Measurements from ENCODE around the gene ZNF829. TPM values are rescaled to one million over a fixed set of nuclear protein-coding genes. Genes with fewer than 3 reads are reported as not detected.

ZNF829 gene
- 1 to 10 TPM; 5.9 to 6.4 TPM for total RNA-seq

GRCh38 chr19:36915992-36916830 lies at the start of gene ZNF829, which contains the start of gene ZNF568:
Gene ZNF829 (minus strand): TSS chr19:36916291. CDS start chr19:36915167, 1,124 bp downstream.
Gene ZNF568 (plus strand): TSS chr19:36916332. CDS start chr19:36922771, 6,439 bp downstream.

DNA sequence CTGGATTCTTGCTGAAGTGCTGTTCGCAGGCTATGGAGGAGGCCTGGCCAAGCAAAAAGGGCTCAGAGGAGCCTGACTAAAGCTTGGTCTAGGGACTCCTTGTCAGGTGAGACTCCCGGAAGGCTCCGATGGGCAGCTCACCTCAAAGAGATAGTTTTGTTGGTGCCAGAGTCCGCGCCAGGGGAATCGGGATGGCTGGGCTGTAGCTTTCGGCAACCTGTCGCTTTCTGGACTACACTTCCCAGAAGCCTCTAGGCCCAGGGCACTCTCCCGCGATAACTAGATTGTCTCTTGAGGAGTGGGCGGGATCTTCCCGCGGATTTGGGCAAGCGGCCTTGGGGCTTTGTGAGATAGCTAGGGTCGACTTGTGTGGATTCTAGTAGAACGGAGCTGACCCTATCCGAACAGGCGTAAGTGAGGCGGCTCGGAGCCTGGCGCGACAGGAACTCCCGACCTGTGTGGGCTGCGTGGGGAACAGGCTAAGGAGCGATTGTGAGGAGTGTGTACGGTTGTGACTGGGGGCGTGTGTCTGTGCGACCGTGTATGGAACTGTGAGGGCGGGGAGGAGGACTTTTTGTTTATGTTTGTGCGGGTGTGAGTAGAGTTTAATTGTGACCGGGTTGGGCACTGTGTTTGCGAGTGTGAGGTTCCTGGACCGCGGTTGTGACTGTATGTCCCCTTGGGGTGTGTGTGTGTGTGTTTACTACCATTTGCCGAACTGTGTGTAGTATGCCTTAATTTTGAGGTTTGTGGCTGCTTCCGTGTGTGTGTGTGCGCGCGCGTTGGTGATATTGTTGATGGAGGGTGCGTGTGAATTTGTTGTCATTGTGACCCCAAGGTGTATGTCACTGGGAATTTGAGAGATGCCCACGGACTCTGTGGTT lies 65.3 kb downstream of the ZNF829 start, which contains the start of gene ZNF345:
TSS of gene ZNF345 (plus strand) at position 318 of the 884 bp plus-strand sequence. CDS start 25,955 bp downstream, outside the sequence.

Other genes starting within 250 kb of the ZNF829 start
- 10 to 100 TPM in 1 of 2 experiments, 1 to 10 TPM in 1; 9.3 to 11.6 TPM for gene ZNF461, start 249.5 kb downstream of the ZNF829 start, total RNA-seq
- gene ZNF567, start 228.7 kb downstream of the ZNF829 start, total RNA-seq, result 10 to 100 TPM; 10.9 to 11.1 TPM
- 1 to 10 TPM; 7.9 to 9.6 TPM for gene ZNF850, start 143.5 kb downstream of the ZNF829 start, total RNA-seq
- gene ZNF790, start 77.9 kb downstream of the ZNF829 start, total RNA-seq, result 10 to 100 TPM; 10.4 to 10.7 TPM
- gene ZNF345, start 65.4 kb downstream of the ZNF829 start, total RNA-seq, result 1 to 10 TPM; 7.2 to 8.0 TPM
- 1 to 10 TPM; 5.5 to 7.0 TPM for gene ZNF568, start within 50 bp of the ZNF829 start, total RNA-seq
- gene ZNF420, start 162.1 kb upstream of the ZNF829 start, total RNA-seq, result 10 to 100 TPM; 14.2 to 19.8 TPM